ENCODE measurements around the gene FMN1. TPM values are rescaled to one million over a fixed set of nuclear protein-coding genes. Genes with fewer than 3 reads are reported as not detected.

The FMN1 gene
- total RNA-seq, 1 experiment from 2014 or later = 25.8 TPM

DNA sequence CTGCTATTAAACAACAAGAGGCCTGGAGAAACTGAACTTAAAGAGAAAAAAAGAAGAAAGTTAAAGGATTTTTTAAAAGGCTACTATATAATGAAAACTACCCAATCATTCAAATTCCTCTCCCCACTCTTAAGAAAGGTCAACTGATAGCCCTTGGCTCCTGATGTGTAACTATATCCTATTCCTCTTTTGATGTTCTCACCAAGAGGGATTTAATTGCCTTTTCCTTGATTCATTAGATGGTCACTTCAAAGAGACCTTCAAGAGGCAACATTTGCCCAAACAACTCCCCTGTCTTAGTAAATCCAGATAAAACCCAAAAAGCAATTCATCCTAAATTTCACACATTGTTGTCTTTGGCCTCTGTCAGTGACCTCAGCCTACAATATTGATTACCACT, 86.0 kb downstream of the FMN1 start:
- no peaks in the 10 kb centered on the region for H3K36me3 ChIP-seq (ENCODE audit: low read depth)
- no peak overlapping the region for H3K27ac ChIP-seq
- CTCF ChIA-PET = no interaction called here
- H3K79me2 ChIP-seq (ENCODE audit: low read depth) = no peaks in the 10 kb centered on the region
- POLR2A ChIA-PET (ENCODE audit: unreplicated experiment) = no interaction called here
- no peaks in the 10 kb centered on the region for H4K20me1 ChIP-seq (ENCODE audit: insufficient read depth)
- no peaks in the 10 kb centered on the region for H3K27me3 ChIP-seq (ENCODE audit: insufficient read depth, low read depth)
- 0 out of 2 replicates have a peak, but pooled peaks cover 9% of the 10 kb centered on the region for H3F3A ChIP-seq (ENCODE audit: insufficient read depth, low read depth)
- peaks cover 18% of the 10 kb centered on the region for H3K4me1 ChIP-seq (replicated peaks; ENCODE audit: insufficient read depth)
- BruUV-seq (replicated peaks) = no TSS peak
- H2AFZ ChIP-seq = no peak overlapping the region
- intact Hi-C loops (cut with micrococcal nuclease; ENCODE audit: unreplicated experiment) = no loop called here
- H3K9me3 ChIP-seq (ENCODE audit: insufficient read depth, low read depth) = peaks cover 4% of the 10 kb centered on the region; the same call in 1 of the 2 replicates
- H3K4me3 ChIP-seq = no peak overlapping the region
- DNase-seq = no peak
- no peaks in the 10 kb centered on the region for H3K9me2 ChIP-seq (ENCODE audit: insufficient read depth)
- TF ChIP-seq EZH2 (IDR thresholded peaks at IDR 0.05; ENCODE audit: low read depth) = no peak
- TF ChIP-seq, protein P1, sequence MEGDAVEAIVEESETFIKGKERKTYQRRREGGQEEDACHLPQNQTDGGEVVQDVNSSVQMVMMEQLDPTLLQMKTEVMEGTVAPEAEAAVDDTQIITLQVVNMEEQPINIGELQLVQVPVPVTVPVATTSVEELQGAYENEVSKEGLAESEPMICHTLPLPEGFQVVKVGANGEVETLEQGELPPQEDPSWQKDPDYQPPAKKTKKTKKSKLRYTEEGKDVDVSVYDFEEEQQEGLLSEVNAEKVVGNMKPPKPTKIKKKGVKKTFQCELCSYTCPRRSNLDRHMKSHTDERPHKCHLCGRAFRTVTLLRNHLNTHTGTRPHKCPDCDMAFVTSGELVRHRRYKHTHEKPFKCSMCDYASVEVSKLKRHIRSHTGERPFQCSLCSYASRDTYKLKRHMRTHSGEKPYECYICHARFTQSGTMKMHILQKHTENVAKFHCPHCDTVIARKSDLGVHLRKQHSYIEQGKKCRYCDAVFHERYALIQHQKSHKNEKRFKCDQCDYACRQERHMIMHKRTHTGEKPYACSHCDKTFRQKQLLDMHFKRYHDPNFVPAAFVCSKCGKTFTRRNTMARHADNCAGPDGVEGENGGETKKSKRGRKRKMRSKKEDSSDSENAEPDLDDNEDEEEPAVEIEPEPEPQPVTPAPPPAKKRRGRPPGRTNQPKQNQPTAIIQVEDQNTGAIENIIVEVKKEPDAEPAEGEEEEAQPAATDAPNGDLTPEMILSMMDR (conservative IDR thresholded peaks at IDR 0.05) = no peak
- H3K4me2 ChIP-seq = no peak overlapping the region

DNA sequence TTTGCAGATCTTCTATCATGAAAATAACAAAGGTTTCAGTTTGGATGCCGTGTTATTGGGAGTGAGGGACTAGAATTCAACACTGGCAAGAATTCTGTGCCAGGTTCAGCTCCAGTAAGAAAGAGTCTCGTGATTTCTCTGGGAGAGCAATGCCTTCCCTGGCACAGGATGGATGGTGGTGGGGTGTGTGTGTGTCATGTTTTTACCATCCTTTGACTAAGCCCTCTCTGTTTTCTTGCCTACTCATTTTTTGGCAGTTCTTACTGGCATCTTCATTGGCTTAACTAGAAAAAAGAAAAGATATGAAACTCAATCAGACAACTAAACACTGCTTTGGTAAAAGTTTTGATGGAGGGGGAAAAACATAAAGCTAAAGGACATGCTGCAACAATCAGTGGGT, 86.6 kb downstream of the FMN1 start:
- Histone ChIP-seq H2AFZ (no peak overlapping the region), H3K9me3 (ENCODE audit: insufficient read depth, low read depth) (peaks cover 4% of the 10 kb centered on the region; the same call in 1 of the 2 replicates), H4K20me1 (ENCODE audit: insufficient read depth) (no peaks in the 10 kb centered on the region), H3K4me3 (no peak overlapping the region), H3K4me2 (no peak overlapping the region), H3K27me3 (ENCODE audit: insufficient read depth, low read depth) (no peaks in the 10 kb centered on the region), H3K27ac (no peak overlapping the region), H3K79me2 (ENCODE audit: low read depth) (no peaks in the 10 kb centered on the region), H3K36me3 (ENCODE audit: low read depth) (no peaks in the 10 kb centered on the region), H3F3A (ENCODE audit: insufficient read depth, low read depth) (0 out of 2 replicates have a peak, but pooled peaks cover 9% of the 10 kb centered on the region), H3K4me1 (replicated peaks; ENCODE audit: insufficient read depth) (peaks cover 20% of the 10 kb centered on the region), H3K9me2 (ENCODE audit: insufficient read depth) (no peaks in the 10 kb centered on the region)
- no TSS peak for BruUV-seq (replicated peaks)
- ChIA-PET CTCF (no interaction called here), POLR2A (ENCODE audit: unreplicated experiment) (no interaction called here)
- DNase-seq = no peak
- TF ChIP-seq EZH2 (IDR thresholded peaks at IDR 0.05; ENCODE audit: low read depth) = no peak
- TF ChIP-seq, protein P1 (conservative IDR thresholded peaks at IDR 0.05) = no peak
- intact Hi-C loops (cut with micrococcal nuclease; ENCODE audit: unreplicated experiment) = no loop called here

DNA sequence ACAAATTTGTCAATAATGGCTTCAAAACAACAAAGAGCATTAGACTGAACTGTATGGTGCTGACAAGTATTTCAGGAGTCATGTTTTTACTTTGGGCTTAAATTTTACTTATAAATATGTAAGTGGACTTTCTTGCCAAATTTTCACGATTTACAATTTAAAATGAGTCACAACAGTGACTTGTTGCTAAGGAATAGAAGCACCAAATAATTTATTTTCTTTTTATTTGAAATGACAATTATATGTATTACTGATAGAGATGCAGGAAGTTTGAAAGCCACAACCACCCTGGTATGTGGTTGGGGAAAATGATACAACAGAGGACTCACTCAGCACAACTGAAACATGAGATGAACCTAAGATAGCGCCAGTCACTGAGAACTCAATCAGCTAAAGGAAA, 90.3 kb downstream of the FMN1 start:
- DNase-seq = peak; percentile 33 to 78
- no peak for TF ChIP-seq EZH2 (IDR thresholded peaks at IDR 0.05; ENCODE audit: low read depth)
- no peaks in the 10 kb centered on the region for H3K36me3 ChIP-seq (ENCODE audit: low read depth)
- no peaks in the 10 kb centered on the region for H3K9me2 ChIP-seq (ENCODE audit: insufficient read depth)
- no TSS peak for BruUV-seq (replicated peaks)
- H3K4me2 ChIP-seq = peak overlapping the region; percentile 47; the same call in 1 of the 2 replicates
- 0 out of 2 replicates have a peak, but pooled peaks cover 9% of the 10 kb centered on the region for H3F3A ChIP-seq (ENCODE audit: insufficient read depth, low read depth)
- H3K27ac ChIP-seq = peak overlapping the region; percentile 67
- no peaks in the 10 kb centered on the region for H3K27me3 ChIP-seq (ENCODE audit: insufficient read depth, low read depth)
- no peak overlapping the region for H3K4me3 ChIP-seq
- ChIA-PET POLR2A (ENCODE audit: unreplicated experiment) (interaction anchor here (0.6 to 0.7 kb wide), 3 partner anchors 20 to 364 kb away, joined by 6 to 7 read pairs (median 6); no protein-coding TSS in a partner anchor), CTCF (interaction anchor here (1.1 kb wide), 1 partner anchor 28 kb away, joined by 3 read pairs; no protein-coding TSS in a partner anchor)
- no peaks in the 10 kb centered on the region for H3K79me2 ChIP-seq (ENCODE audit: low read depth)
- peaks cover 20% of the 10 kb centered on the region for H3K4me1 ChIP-seq (replicated peaks; ENCODE audit: insufficient read depth)
- intact Hi-C loops (cut with micrococcal nuclease; ENCODE audit: unreplicated experiment) = no loop called here
- H3K9me3 ChIP-seq (ENCODE audit: insufficient read depth, low read depth) = peaks cover under 1% of the 10 kb centered on the region; the same call in 1 of the 2 replicates
- no peaks in the 10 kb centered on the region for H4K20me1 ChIP-seq (ENCODE audit: insufficient read depth)
- no peak overlapping the region for H2AFZ ChIP-seq

DNA sequence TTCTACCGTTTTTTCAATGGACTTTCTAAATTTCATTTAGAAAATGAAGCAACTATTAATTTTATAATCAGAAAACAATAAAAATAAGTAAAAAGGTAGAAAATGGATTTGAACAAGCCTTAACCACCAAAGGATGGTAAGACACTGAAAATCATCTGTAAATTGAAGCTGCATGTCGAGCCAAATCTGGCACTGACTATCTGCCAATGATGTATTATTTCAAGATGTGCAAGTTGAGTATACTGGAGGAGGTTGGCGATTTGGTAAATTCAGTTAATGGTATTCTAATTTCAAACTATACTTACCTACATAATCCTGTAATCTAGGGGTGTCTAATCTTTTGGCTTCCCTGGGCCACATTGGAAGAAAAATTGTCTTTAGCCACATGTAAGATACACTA, 93.5 kb downstream of the FMN1 start:
- TF ChIP-seq EZH2 (IDR thresholded peaks at IDR 0.05; ENCODE audit: low read depth) = no peak
- TF ChIP-seq, protein P1 (conservative IDR thresholded peaks at IDR 0.05) = no peak
- no peaks in the 10 kb centered on the region for H3K27me3 ChIP-seq (ENCODE audit: insufficient read depth, low read depth)
- H3K4me1 ChIP-seq (replicated peaks; ENCODE audit: insufficient read depth) = peaks cover 37% of the 10 kb centered on the region
- ChIA-PET POLR2A (ENCODE audit: unreplicated experiment) (no interaction called here), CTCF (no interaction called here)
- no peaks in the 10 kb centered on the region for H4K20me1 ChIP-seq (ENCODE audit: insufficient read depth)
- H3K79me2 ChIP-seq (ENCODE audit: low read depth) = no peaks in the 10 kb centered on the region
- no TSS peak for BruUV-seq (replicated peaks)
- no peak overlapping the region for H2AFZ ChIP-seq
- DNase-seq = no peak
- no peak overlapping the region for H3K4me3 ChIP-seq
- no peaks in the 10 kb centered on the region for H3K36me3 ChIP-seq (ENCODE audit: low read depth)
- intact Hi-C loops (cut with micrococcal nuclease; ENCODE audit: unreplicated experiment) = no loop called here
- no peak overlapping the region for H3K27ac ChIP-seq
- no peak overlapping the region for H3K4me2 ChIP-seq
- no peaks in the 10 kb centered on the region; the same call in 1 of the 2 replicates for H3K9me3 ChIP-seq (ENCODE audit: insufficient read depth, low read depth)
- H3K9me2 ChIP-seq (ENCODE audit: insufficient read depth) = no peaks in the 10 kb centered on the region
- 0 out of 2 replicates have a peak, but pooled peaks cover 13% of the 10 kb centered on the region for H3F3A ChIP-seq (ENCODE audit: insufficient read depth, low read depth)
